IPS-18c (cell line): Measurements from ENCODE around the gene OR9I1.

Experiments used
- H3K4me3 ChIP-seq: 2 replicates; pipeline ENCODE4 v1.7.0; 2013; ENCODE audit warnings: low read depth, mild to moderate bottlenecking, low read length, moderate library complexity; ENCODE audit not compliant: insufficient read depth
- H3K9me3 ChIP-seq: one replicate; pipeline ENCODE4 v1.6.1; 2013; ENCODE audit warnings: mild to moderate bottlenecking, low read length, moderate library complexity; ENCODE audit not compliant: control insufficient read depth, insufficient read depth

The OR9I1 gene

GRCh38 chr11:58125469-58125868, at the start of gene OR9I1:
OR9I1 (minus strand) TSS chr11:58125530; CDS start chr11:58119444, 6,086 bp downstream.
- Histone ChIP-seq H3K4me3 (no peak within 1 kb of the TSS), H3K9me3 (no peaks in the 10 kb centered on the region)

GRCh38 chr11:58165504-58166106, 40.3 kb upstream of the OR9I1 start:
- Histone ChIP-seq H3K9me3 (no peaks in the 10 kb centered on the region), H3K4me3 (no peak overlapping the region)

DNA sequence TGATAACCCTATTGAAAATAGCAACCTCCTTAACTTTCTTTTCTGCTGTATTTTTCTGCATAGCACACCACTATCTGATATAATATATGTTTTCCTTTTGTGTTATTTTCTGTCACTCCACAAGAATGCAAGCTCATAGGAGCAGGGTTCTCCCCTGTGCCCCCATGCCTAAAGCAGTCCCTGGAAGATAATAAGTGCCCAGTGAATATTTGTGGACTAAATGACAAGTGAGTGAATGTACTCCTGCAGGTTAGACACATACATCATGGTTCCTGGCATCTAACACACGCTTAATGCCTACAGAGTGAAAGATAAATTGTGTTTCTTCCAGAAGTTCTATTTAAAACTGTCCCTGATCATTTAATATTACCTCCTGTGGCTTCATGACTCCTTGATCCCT, 39.7 kb upstream of the OR9I1 start:
- Histone ChIP-seq H3K4me3 (no peak overlapping the region), H3K9me3 (no peaks in the 10 kb centered on the region)

DNA sequence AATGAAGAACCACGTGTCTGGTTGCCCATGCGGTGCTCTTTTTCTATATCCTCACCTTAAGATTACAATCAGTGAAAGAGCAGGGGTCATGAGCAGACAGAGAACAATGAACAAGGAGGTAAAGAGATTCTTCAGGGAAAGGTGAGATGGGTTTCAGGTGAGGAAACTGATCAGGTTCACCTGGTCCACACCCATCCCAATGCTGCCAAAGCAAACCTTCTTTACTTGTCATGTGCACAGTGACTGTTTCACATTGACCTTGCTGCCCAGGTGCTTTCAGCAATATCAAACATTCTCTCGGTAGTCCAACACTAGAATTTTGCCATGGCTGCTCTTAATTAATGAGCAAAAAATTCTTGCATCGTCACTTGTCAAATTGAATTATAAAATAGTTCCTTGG, 39.1 kb upstream of the OR9I1 start:
- Histone ChIP-seq H3K4me3 (no peak overlapping the region), H3K9me3 (no peaks in the 10 kb centered on the region)

DNA sequence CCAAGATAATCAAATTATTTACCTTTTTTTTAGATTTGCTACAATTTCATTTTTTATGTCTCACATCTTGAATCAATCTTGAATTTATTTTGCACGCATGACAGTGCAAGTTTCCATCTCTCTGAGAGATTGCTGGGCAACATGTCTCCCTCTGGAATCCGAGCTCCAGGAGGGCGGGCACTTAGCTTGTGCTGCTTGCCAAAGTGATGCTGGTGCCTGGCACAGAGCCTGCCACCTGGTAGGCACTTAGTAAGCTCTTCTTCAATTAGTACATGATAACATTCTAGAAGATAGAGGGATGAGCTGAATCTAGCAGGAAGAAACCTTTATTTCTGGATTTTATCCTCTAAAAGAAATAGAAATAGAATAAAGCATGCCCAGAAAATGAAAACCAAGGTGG, 27.5 kb upstream of the OR9I1 start:
- H3K9me3 ChIP-seq, result no peaks in the 10 kb centered on the region
- H3K4me3 ChIP-seq, result no peak overlapping the region

GRCh38 chr11:58142761-58143160, 17.4 kb upstream of the OR9I1 start:
- H3K4me3 ChIP-seq, result no peak overlapping the region
- H3K9me3 ChIP-seq, result no peaks in the 10 kb centered on the region

DNA sequence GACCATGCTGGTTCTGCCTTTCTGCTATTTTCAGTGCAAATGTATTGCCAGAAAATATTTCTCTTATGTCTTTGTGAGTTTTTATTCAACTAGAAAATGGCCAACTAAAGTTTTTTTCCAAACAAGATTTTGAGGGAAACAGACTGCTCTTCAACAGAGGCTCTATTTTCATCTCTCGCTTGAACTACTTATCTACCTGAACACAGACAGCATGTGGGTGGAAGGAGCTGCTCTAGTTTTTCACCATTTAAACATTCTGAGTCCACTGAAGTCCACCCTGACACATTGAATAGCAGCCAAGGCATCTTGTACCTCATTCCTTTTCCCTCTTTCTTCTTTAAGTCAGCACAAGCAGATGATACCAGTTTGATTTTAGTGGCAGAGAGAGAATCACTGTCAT, 9.8 kb upstream of the OR9I1 start:
- H3K4me3 ChIP-seq, result no peak overlapping the region
- no peaks in the 10 kb centered on the region for H3K9me3 ChIP-seq

GRCh38 chr11:58134151-58134550, 8.8 kb upstream of the OR9I1 start:
- no peak overlapping the region for H3K4me3 ChIP-seq
- H3K9me3 ChIP-seq, result no peaks in the 10 kb centered on the region

- no peaks in the 10 kb centered on the region for H3K9me3 ChIP-seq
- H3K4me3 ChIP-seq, result no peak overlapping the region
Observed at GRCh38 chr11:58133309-58134076, 8.2 kb upstream of the OR9I1 start.

DNA sequence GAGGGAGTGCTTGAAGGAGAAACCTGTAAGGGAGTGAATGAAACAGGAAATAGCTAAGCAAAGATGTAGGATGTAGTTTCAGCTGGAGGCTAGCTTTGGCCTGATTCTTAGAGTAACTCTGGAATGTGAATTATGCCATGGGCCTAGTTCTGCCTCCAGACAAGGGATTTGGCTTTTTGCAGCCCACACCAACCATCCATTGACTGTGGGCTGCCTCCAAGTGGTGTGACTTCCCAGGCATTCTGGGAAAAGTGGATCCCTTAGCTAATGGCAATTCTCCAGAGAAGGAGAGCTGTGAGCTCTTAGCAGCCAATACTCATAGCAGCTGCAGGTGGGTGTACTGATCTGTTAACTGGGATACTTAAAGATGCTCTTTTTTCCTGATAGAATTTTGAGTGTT, 2.0 kb upstream of the OR9I1 start:
- Histone ChIP-seq H3K9me3 (no peaks in the 10 kb centered on the region), H3K4me3 (no peak overlapping the region)

DNA sequence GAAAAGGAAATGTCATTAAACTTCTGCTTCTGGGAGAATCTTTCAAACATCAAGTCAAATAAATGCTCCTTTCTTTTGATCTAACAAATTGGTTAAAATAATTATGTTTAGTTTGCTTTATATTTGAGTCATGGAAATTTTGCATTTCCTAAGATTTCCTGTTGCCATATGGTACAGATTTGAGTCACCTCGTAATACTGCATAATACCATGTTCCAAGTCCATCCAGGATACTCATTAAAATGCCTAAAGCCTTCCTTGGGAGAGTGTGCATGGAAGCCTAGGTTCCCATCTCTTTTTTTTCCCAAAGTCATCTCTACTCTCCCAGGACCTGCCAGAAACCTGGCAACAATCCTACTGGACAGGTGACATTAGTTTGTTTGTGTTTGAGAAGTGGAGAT, 4.2 kb downstream of the OR9I1 start:
- Histone ChIP-seq H3K9me3 (no peaks in the 10 kb centered on the region), H3K4me3 (no peak overlapping the region)

DNA sequence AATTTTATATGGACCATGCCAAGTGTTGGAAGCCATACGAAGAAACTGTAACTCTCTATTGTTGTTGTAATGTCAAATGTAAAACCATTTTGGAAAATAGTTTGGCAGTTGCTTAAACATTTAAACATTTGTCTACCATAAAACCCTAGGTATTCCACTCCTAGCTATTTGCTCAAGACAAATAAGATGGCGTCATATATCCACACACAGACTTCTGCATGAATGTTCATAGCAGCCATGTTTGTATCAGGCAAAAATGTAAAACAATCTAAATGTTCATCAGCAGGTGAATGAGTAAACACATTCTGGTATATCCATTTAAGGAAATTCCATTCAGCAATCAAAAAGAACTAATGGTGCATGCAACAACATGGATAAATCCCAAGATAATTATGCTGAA, 27.9 kb downstream of the OR9I1 start:
- no peaks in the 10 kb centered on the region for H3K9me3 ChIP-seq

DNA sequence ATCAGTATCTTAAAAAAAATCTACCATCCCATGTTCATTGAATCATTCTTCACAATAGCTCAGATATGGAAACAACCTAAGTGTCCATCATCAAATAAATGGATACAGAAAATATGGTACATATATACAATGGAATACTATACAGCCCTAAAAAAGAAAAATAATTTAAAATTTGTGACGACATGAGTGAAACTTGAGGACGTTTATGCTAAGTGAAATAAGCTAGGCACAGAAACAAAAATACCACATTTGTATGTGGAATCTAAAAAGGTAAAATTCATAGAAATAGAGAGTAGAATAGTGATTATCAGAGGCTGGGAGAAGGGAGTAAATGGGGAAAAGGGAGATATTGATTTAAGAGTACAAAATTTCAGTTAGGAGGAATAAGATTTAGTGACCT, 38.8 kb downstream of the OR9I1 start:
- Histone ChIP-seq H3K4me3 (no peak overlapping the region), H3K9me3 (no peaks in the 10 kb centered on the region)

More for the DNA sequence above, 27.9 kb downstream of the OR9I1 start:
- H3K4me3 ChIP-seq, result no peak overlapping the region

DNA sequence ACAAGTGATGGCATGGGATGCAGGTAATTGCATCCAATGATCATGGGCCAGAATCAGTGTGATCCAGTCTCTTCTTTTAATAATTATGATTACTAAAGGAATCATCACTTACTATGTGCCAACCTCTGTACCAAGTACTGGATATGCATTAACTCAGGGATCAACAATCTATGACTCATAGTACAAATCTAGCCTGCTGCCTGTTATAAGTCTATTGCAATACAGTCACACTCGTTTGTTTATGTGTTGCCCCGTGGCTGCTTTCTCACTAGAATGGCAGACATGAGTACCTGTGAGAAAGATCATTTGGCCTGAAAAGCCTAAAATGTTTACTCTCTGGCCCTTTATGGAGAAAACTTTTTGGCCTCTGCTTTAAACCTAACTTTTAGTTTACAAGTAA, 49.5 kb downstream of the OR9I1 start:
- H3K9me3 ChIP-seq, result no peaks in the 10 kb centered on the region
- H3K4me3 ChIP-seq, result no peak overlapping the region

GRCh38 chr11:58070585-58070984, 54.7 kb downstream of the OR9I1 start:
- Histone ChIP-seq H3K9me3 (peaks cover 2% of the 10 kb centered on the region), H3K4me3 (no peak overlapping the region)

DNA sequence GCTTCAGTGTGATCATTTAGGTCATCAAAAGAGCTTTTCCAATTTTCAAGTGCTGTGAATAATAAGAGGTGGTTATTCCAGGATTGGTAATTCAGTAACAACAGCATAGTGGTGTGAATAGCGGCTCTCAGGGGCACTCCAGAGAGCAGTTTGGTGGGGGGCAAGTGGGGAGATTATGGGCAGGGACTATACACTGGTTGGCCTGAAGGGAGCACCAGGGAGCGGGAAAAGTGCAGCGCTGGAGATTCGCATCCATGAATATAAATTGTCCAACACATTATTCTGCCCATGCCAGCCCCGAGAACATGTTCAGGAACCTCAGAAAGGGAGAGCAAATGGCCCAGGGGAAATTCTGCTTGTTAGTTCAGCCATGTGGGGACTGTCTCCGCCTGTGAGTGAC, 56.7 kb downstream of the OR9I1 start:
- H3K9me3 ChIP-seq, result peaks cover 2% of the 10 kb centered on the region

DNA sequence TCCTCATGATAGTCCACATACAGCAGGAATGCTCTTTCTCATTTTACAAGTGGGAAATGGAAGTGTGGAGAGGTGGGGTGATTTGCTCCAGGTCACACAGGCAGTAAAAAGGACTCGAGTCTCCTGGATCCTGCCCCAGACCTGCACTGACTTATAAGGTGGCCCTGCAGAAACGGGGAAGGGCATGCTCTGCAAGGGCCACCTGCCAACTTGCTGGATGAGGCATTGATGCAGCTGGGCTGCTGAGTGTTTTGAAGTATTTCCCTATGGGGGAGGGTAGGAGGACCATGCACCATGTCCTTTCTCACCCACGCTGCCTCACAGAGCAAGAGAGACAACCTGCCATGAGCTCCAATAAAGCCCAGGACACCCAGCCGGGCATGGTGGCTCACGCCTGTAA, 57.6 kb downstream of the OR9I1 start:
- peaks cover 2% of the 10 kb centered on the region for H3K9me3 ChIP-seq
- no peak overlapping the region for H3K4me3 ChIP-seq

More for the DNA sequence above, 56.7 kb downstream of the OR9I1 start:
- no peak overlapping the region for H3K4me3 ChIP-seq
